Progenitor cell of endocrine pancreas (in vitro differentiated cells): ENCODE data around the gene HHIPL2. TPM values are rescaled to one million over a fixed set of nuclear protein-coding genes. Genes with fewer than 3 reads are reported as not detected.

Experiments
- DNase-seq: peaks from one replicate; pipeline ENCODE4 v3.0.0; 2021; ENCODE audit warnings: low spot score; ENCODE audit not compliant: unreplicated experiment
- H3K27ac Mint-ChIP-seq: 2 replicates; pipeline ENCODE4 v1.8.0; 2021; ENCODE audit warnings: mild to moderate bottlenecking, moderate library complexity, mixed read lengths
- H3K27me3 Mint-ChIP-seq: 2 replicates; pipeline ENCODE4 v1.8.0; 2021; ENCODE audit warnings: mixed read lengths
- H3K36me3 Mint-ChIP-seq: 2 replicates; pipeline ENCODE4 v1.8.0; 2022; ENCODE audit warnings: mixed read lengths; ENCODE audit not compliant: insufficient read depth
- H3K4me1 Mint-ChIP-seq: 2 replicates; pipeline ENCODE4 v1.8.0; 2021; ENCODE audit warnings: low read depth, mixed read lengths
- H3K4me3 Mint-ChIP-seq: 2 replicates; pipeline ENCODE4 v1.8.0; 2021; ENCODE audit warnings: low read depth, mild to moderate bottlenecking, moderate library complexity, mixed read lengths
- H3K9me3 Mint-ChIP-seq: 2 replicates; pipeline ENCODE4 v1.8.0; 2021; ENCODE audit warnings: low read depth, mixed read lengths
- total RNA-seq: library from RNA; stranded (reverse); gene quantifications from 2 replicates; pipeline ENCODE4 v1.2.1, GENCODE V29; 2021
- TF ChIP-seq, protein P1 (sequence below): fragments of 200-600 bp; sonication (generic); IDR thresholded peaks from one replicate; pipeline ENCODE4 v1.5.0; 2021; ENCODE audit warnings: antibody characterized with exemption, mild to moderate bottlenecking; ENCODE audit not compliant: unreplicated experiment

HHIPL2 gene
- total RNA-seq, 1 donor from 2014 or later: 0.57 TPM

DNA sequence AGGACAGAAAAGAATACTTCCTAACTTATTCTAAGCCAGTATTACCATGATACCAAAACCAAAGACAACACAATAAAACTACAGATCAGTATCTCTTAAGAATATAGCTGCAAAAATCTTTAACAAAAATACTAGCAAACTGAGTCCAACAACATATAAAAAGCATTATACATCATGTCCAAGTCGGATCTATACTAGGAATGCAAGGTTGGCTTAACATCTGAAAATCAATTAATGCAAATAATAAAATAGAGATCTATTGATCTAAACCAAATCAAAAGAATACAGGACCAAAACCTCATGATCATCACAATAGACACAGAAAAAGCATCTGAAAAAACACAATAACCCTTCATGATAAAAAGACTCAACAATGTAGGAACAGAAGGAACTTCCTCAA, 22.9 kb upstream of the HHIPL2 start:
- peaks cover 35% of the 10 kb centered on the region for H3K36me3 Mint-ChIP-seq
- no peak overlapping the region for H3K4me3 Mint-ChIP-seq
- H3K9me3 Mint-ChIP-seq: peaks cover 9% of the 10 kb centered on the region
- no peak for DNase-seq
- H3K27ac Mint-ChIP-seq: no peak overlapping the region
- TF ChIP-seq, protein P1, sequence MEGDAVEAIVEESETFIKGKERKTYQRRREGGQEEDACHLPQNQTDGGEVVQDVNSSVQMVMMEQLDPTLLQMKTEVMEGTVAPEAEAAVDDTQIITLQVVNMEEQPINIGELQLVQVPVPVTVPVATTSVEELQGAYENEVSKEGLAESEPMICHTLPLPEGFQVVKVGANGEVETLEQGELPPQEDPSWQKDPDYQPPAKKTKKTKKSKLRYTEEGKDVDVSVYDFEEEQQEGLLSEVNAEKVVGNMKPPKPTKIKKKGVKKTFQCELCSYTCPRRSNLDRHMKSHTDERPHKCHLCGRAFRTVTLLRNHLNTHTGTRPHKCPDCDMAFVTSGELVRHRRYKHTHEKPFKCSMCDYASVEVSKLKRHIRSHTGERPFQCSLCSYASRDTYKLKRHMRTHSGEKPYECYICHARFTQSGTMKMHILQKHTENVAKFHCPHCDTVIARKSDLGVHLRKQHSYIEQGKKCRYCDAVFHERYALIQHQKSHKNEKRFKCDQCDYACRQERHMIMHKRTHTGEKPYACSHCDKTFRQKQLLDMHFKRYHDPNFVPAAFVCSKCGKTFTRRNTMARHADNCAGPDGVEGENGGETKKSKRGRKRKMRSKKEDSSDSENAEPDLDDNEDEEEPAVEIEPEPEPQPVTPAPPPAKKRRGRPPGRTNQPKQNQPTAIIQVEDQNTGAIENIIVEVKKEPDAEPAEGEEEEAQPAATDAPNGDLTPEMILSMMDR: no peak
- no peaks in the 10 kb centered on the region for H3K4me1 Mint-ChIP-seq
- no peaks in the 10 kb centered on the region for H3K27me3 Mint-ChIP-seq

DNA sequence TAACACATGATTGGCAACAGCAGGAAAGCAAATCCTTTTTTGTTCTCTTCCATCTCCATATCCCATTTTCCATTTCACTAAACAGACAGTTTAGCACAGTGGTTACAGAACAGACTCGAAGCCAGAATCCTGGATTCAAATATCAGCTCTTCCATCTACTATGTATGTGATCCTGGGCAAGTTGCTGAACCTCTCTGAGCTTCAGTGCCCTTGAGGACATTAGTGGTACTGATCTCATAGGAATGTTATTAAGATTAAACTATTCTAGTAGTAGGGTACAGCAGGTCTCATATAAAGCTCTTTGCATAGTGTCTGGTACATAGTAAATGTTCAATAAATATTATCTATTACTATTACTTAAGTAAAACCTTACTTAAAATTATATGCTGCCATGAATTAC, 13.8 kb upstream of the HHIPL2 start:
- H3K27ac Mint-ChIP-seq: no peak overlapping the region
- no peak for DNase-seq
- no peaks in the 10 kb centered on the region for H3K9me3 Mint-ChIP-seq
- H3K36me3 Mint-ChIP-seq: peaks cover 17% of the 10 kb centered on the region
- no peaks in the 10 kb centered on the region for H3K27me3 Mint-ChIP-seq
- H3K4me1 Mint-ChIP-seq: no peaks in the 10 kb centered on the region
- H3K4me3 Mint-ChIP-seq: no peak overlapping the region
- TF ChIP-seq, protein P1: no peak

- no peak overlapping the region for H3K4me3 Mint-ChIP-seq
- no peaks in the 10 kb centered on the region for H3K27me3 Mint-ChIP-seq
- TF ChIP-seq, protein P1: no peak
- H3K4me1 Mint-ChIP-seq: no peaks in the 10 kb centered on the region
- DNase-seq: no peak
- H3K9me3 Mint-ChIP-seq: no peaks in the 10 kb centered on the region
- H3K27ac Mint-ChIP-seq: no peak overlapping the region
- peaks cover 13% of the 10 kb centered on the region for H3K36me3 Mint-ChIP-seq
These were observed 9.7 kb upstream of the HHIPL2 start for GRCh38 chr1:222557574-222557973.

DNA sequence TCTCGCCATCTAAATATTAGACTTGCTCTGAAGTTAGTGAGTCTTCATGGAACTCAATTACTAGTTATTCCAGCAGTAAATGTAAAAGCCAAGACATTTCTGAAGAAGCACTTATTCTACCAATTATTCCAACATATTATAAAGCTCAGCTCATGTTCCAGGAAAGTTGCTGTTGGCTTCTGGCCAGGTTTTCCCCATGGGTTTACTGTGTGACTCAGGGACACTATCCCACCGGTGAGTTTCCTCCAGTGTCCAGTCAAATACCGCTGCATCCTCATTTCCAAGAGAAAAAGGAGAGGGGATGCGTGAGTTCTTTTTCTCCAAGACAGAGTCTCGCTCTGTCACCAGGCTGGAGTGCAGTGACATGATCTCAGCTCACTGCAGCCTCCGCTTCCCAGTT, 9.2 kb upstream of the HHIPL2 start:
- DNase-seq: no peak
- no peak overlapping the region for H3K27ac Mint-ChIP-seq
- peaks cover 11% of the 10 kb centered on the region for H3K36me3 Mint-ChIP-seq
- H3K9me3 Mint-ChIP-seq: no peaks in the 10 kb centered on the region
- H3K27me3 Mint-ChIP-seq: no peaks in the 10 kb centered on the region
- H3K4me3 Mint-ChIP-seq: no peak overlapping the region
- TF ChIP-seq, protein P1: no peak
- no peaks in the 10 kb centered on the region for H3K4me1 Mint-ChIP-seq

DNA sequence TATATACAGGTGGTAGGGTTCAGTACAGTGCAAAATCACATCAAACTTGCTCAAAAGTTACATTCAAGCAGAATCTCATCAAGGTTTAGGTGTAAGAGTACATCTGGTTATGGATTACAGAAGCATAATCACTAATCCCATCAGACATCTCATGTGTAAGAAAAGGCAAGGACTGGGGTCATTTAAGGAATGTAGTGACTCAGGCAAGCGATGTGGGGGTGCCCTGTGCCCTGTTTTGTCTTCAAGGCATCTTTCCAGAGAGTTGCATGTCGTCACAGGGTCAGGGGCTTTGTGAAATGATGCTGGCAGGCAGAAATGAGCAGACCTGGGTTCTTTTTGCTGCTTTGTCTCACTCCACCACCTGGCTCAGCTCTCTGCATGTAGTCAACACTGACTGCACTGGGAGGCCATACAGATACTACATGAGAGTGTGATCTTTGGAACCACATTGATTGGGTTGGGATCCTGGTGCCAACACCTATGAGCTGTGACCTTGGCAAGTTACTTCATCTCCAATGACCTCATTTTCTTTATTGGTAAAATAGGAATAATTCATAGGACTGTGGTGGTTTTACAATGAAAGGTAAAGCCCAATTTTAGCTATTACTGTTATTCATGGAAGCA, 8.2 kb upstream of the HHIPL2 start:
- peaks cover 9% of the 10 kb centered on the region for H3K36me3 Mint-ChIP-seq
- no peak overlapping the region for H3K4me3 Mint-ChIP-seq
- no peaks in the 10 kb centered on the region for H3K27me3 Mint-ChIP-seq

More for the DNA sequence above, 8.2 kb upstream of the HHIPL2 start:
- Mint-ChIP-seq H3K27ac (no peak overlapping the region), H3K4me1 (no peaks in the 10 kb centered on the region), H3K9me3 (no peaks in the 10 kb centered on the region)
- TF ChIP-seq, protein P1: no peak
- DNase-seq: no peak
